ENCODE results near the gene CD3E.

GRCh38 chr11:118277312-118277711 is 27.2 kb upstream of the CD3E start:
- TF ChIP-seq, protein P1, sequence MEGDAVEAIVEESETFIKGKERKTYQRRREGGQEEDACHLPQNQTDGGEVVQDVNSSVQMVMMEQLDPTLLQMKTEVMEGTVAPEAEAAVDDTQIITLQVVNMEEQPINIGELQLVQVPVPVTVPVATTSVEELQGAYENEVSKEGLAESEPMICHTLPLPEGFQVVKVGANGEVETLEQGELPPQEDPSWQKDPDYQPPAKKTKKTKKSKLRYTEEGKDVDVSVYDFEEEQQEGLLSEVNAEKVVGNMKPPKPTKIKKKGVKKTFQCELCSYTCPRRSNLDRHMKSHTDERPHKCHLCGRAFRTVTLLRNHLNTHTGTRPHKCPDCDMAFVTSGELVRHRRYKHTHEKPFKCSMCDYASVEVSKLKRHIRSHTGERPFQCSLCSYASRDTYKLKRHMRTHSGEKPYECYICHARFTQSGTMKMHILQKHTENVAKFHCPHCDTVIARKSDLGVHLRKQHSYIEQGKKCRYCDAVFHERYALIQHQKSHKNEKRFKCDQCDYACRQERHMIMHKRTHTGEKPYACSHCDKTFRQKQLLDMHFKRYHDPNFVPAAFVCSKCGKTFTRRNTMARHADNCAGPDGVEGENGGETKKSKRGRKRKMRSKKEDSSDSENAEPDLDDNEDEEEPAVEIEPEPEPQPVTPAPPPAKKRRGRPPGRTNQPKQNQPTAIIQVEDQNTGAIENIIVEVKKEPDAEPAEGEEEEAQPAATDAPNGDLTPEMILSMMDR (IDR thresholded peaks at IDR 0.05; ENCODE audit: low read depth, low read length, missing input control), result no peak
- TF ChIP-seq TAF1 (conservative IDR thresholded peaks at IDR 0.05) (no peak), SP1 (IDR thresholded peaks at IDR 0.05) (no peak), GABPA (IDR thresholded peaks at IDR 0.05 in 1 of 2, conservative IDR thresholded peaks at IDR 0.05 in 1 of 2) (no peak), JUND (IDR thresholded peaks at IDR 0.05) (no peak), REST (IDR thresholded peaks at IDR 0.05) (no peak), EGR1 (IDR thresholded peaks at IDR 0.05; ENCODE audit: low read depth in 2 of 2) (no peak), RAD21 (IDR thresholded peaks at IDR 0.05) (no peak)
- TF ChIP-seq, protein P2, sequence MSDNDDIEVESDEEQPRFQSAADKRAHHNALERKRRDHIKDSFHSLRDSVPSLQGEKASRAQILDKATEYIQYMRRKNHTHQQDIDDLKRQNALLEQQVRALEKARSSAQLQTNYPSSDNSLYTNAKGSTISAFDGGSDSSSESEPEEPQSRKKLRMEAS (IDR thresholded peaks at IDR 0.05), result no peak
- TF ChIP-seq, protein P3, sequence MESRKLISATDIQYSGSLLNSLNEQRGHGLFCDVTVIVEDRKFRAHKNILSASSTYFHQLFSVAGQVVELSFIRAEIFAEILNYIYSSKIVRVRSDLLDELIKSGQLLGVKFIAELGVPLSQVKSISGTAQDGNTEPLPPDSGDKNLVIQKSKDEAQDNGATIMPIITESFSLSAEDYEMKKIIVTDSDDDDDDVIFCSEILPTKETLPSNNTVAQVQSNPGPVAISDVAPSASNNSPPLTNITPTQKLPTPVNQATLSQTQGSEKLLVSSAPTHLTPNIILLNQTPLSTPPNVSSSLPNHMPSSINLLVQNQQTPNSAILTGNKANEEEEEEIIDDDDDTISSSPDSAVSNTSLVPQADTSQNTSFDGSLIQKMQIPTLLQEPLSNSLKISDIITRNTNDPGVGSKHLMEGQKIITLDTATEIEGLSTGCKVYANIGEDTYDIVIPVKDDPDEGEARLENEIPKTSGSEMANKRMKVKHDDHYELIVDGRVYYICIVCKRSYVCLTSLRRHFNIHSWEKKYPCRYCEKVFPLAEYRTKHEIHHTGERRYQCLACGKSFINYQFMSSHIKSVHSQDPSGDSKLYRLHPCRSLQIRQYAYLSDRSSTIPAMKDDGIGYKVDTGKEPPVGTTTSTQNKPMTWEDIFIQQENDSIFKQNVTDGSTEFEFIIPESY (IDR thresholded peaks at IDR 0.05), result no peak

Data from liver (tissue), 3 donors.